ENCODE measurements around the gene PLCL1. TPM values are rescaled to one million over a fixed set of nuclear protein-coding genes. Genes with fewer than 3 reads are reported as not detected.

PLCL1 gene
- total RNA-seq, 1 donor from 2014 or later, result 13.6 TPM

GRCh38 chr2:197777823-197778407, 26.5 kb upstream of the PLCL1 start:
- no peak overlapping the region for H3K4me3 Mint-ChIP-seq (ENCODE audit: unreplicated experiment)
- H3K4me1 Mint-ChIP-seq (ENCODE audit: unreplicated experiment), result peaks cover 6% of the 10 kb centered on the region
- H3K27ac Mint-ChIP-seq (ENCODE audit: unreplicated experiment), result no peak overlapping the region
- peak; percentile 95 for TF ChIP-seq CTCF (IDR thresholded peaks at IDR 0.05; ENCODE audit: unreplicated experiment)
- H3K9me3 Mint-ChIP-seq (ENCODE audit: unreplicated experiment), result no peaks in the 10 kb centered on the region
- H3K27me3 Mint-ChIP-seq (ENCODE audit: unreplicated experiment), result no peaks in the 10 kb centered on the region
- no peaks in the 10 kb centered on the region for H3K36me3 Mint-ChIP-seq (ENCODE audit: low read depth, unreplicated experiment)
- DNase-seq (ENCODE audit: low spot score), result peak; percentile 31

DNA sequence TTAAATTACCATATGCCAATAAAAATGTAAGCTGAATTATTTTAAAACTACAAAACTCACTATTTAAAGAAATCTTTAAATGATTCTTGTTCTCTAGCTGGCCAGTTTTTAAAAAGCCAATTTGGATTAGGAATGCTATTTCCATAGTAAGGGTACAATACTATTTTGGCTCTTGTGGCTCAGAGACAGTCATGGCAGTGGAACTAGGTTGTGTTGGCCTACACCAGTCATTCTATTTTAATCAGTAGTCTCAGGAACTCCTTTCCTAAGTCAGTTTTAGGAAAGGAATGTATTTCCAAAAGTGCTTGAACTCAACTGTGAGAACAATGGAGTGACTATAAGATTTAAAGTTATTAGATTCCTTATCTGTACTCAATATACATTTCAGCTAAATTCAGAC, 25.1 kb upstream of the PLCL1 start:
- Mint-ChIP-seq H3K4me1 (ENCODE audit: unreplicated experiment) (peaks cover 6% of the 10 kb centered on the region), H3K36me3 (ENCODE audit: low read depth, unreplicated experiment) (no peaks in the 10 kb centered on the region), H3K27me3 (ENCODE audit: unreplicated experiment) (no peaks in the 10 kb centered on the region), H3K4me3 (ENCODE audit: unreplicated experiment) (no peak overlapping the region), H3K27ac (ENCODE audit: unreplicated experiment) (no peak overlapping the region), H3K9me3 (ENCODE audit: unreplicated experiment) (no peaks in the 10 kb centered on the region)
- no peak for TF ChIP-seq CTCF (IDR thresholded peaks at IDR 0.05; ENCODE audit: unreplicated experiment)
- DNase-seq (ENCODE audit: low spot score), result no peak

DNA sequence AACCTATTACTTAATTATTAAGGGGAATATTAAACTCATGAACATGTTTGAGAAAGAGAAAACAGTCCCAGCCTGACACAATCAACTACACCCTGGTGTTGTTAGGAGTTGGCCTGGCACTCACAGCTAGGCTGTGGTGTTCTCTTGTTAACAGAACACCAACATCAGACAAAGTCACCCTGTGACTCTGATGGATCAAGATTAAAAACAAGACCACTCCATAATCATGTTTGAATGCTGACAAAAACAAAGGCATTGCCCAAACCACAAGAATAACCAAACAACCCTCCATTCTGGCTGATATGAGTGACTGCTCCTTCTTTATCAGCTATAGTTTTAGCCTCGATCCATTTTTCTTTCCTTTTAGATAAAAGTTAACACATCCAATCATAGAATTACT, 22.3 kb upstream of the PLCL1 start:
- Mint-ChIP-seq H3K9me3 (ENCODE audit: unreplicated experiment) (no peaks in the 10 kb centered on the region), H3K4me3 (ENCODE audit: unreplicated experiment) (no peak overlapping the region), H3K36me3 (ENCODE audit: low read depth, unreplicated experiment) (no peaks in the 10 kb centered on the region), H3K4me1 (ENCODE audit: unreplicated experiment) (peaks cover 6% of the 10 kb centered on the region), H3K27me3 (ENCODE audit: unreplicated experiment) (no peaks in the 10 kb centered on the region), H3K27ac (ENCODE audit: unreplicated experiment) (peak overlapping the region; percentile 82)
- DNase-seq (ENCODE audit: low spot score), result no peak
- TF ChIP-seq CTCF (IDR thresholded peaks at IDR 0.05; ENCODE audit: unreplicated experiment), result no peak

- Mint-ChIP-seq H3K27ac (ENCODE audit: unreplicated experiment) (no peak within 1 kb of the TSS), H3K4me1 (ENCODE audit: unreplicated experiment) (peaks cover 6% of the 10 kb centered on the region), H3K4me3 (ENCODE audit: unreplicated experiment) (no peak within 1 kb of the TSS), H3K9me3 (ENCODE audit: unreplicated experiment) (no peaks in the 10 kb centered on the region), H3K36me3 (ENCODE audit: low read depth, unreplicated experiment) (no peaks in the 10 kb centered on the region), H3K27me3 (ENCODE audit: unreplicated experiment) (peaks cover 2% of the 10 kb centered on the region)
- no peak for DNase-seq (ENCODE audit: low spot score)
- TF ChIP-seq CTCF (IDR thresholded peaks at IDR 0.05; ENCODE audit: unreplicated experiment), result no peak
Measured at GRCh38 chr2:197784956-197785941, 19.1 kb upstream of the PLCL1 start, which contains the start of gene BOLL. TSS of gene BOLL (minus strand) at chr2:197785319. CDS start at chr2:197781850, 3,469 bp downstream.
